Thyroid gland (tissue), 4 donors: ENCODE results near the gene DDB1. TPM values are rescaled to one million over a fixed set of nuclear protein-coding genes. Genes with fewer than 3 reads are reported as not detected.

Experiments
- DNase-seq, 2 donors: peaks; one replicate each; pipeline ENCODE4 v3.0.0-alpha.2; 2019
- H3K27ac ChIP-seq, 3 donors: fragments of 200-600 bp; sonication (generic); 1 replicate in 2 of 3; 2 replicates in 1 of 3; pipeline ENCODE4 v1.5.1; 2016 to 2019; ENCODE audit warnings: mild to moderate bottlenecking in 1 of 3, moderate library complexity in 1 of 3
- H3K27me3 ChIP-seq: fragments of 200-600 bp; sonication (generic); one replicate; pipeline ENCODE4 v1.5.1; 2019
- H3K36me3 ChIP-seq, 2 donors: fragments of 200-600 bp; sonication (generic); one replicate each; pipeline ENCODE4 v1.5.1; 2016 to 2019
- H3K4me1 ChIP-seq, 2 donors: fragments of 200-600 bp; sonication (generic); one replicate each; pipeline ENCODE4 v1.5.1; 2017 to 2019
- H3K4me3 ChIP-seq, 3 donors: fragments of 200-600 bp; sonication (generic); replicated peaks in 1 of 3; 1 replicate in 2 of 3; 2 replicates in 1 of 3; pipeline ENCODE4 v1.5.1; 2016; ENCODE audit warnings: mild to moderate bottlenecking in 1 of 3
- H3K9me3 ChIP-seq: fragments of 200-600 bp; sonication (generic); one replicate; pipeline ENCODE4 v1.5.1; 2017
- CTCF ChIP-seq, 6 experiments: fragments of 200-600 bp in 3 of 6; fragments of 450-650 bp in 3 of 6; sonication (generic) in 3 of 6; IDR thresholded peaks; one replicate each; pipeline ENCODE4 v1.5.1; 2016 to 2019; ENCODE audit warnings: antibody characterized with exemption in 6 of 6, mild to moderate bottlenecking in 2 of 6, inconsistent platforms in 1 of 6, moderate library complexity in 1 of 6
- POLR2A ChIP-seq, 2 donors: fragments of 450-650 bp; IDR thresholded peaks; one replicate each; pipeline ENCODE4 v1.6.1; 2017; ENCODE audit warnings: antibody characterized with exemption in 2 of 2, mild to moderate bottlenecking in 2 of 2, moderate library complexity in 1 of 2
- WGBS, 2 donors: methylation state at CpG; one replicate each; pipeline ENCODE4 v1.1.5; 2017; 5-methylcytosine and 5-hydroxymethylcytosine counted together
- intact Hi-C: fragments of 100-400 bp; cut with DNase I; formaldehyde crosslinking; loops from one replicate; pipeline ENCODE4 v1.15.1; 2023
- total RNA-seq, 4 donors: library from RNA; depleted of rRNA; stranded (reverse); fragments of >200 nt; gene quantifications; one replicate each; pipeline ENCODE4 v1.2.3, GENCODE V29; 2016

The DDB1 gene
- total RNA-seq, 4 donors from 2014 or later: 132 to 211 (median 182) TPM

DNA sequence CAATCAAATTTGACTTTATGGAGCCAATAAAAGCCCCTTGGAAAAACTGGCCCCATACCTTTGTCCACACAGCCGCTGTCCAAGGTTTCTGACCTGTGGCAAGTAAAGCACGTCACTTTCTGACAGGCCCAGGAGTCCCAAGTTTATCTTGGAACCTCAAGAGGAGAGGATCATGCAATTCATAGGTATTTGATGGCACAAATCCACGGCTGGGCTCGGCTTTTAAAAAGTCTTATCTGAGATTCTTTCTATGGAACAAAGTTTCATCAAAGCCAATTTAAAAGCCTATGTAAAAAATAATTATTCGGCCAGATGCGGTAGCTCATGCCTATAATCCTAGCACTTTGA lies 42.8 kb upstream of the DDB1 start:
- no peak for DNase-seq
- Histone ChIP-seq H3K27me3 (no peaks in the 10 kb centered on the region), H3K9me3 (no peaks in the 10 kb centered on the region), H3K4me1 (no peaks in the 10 kb centered on the region), H3K27ac (no peak overlapping the region), H3K36me3 (no peaks in the 10 kb centered on the region), H3K4me3 (no peak overlapping the region)
- no peak for TF ChIP-seq POLR2A (IDR thresholded peaks at IDR 0.05)
- no peak for TF ChIP-seq CTCF (IDR thresholded peaks at IDR 0.05)
- 92 to 98% methylated on average over 6 of the region's 6 CpGs for WGBS, 2 donors
- intact Hi-C loops: loop anchor here (10.0 kb wide), 1 partner anchor 121 kb away; no protein-coding TSS in a partner anchor

DNA sequence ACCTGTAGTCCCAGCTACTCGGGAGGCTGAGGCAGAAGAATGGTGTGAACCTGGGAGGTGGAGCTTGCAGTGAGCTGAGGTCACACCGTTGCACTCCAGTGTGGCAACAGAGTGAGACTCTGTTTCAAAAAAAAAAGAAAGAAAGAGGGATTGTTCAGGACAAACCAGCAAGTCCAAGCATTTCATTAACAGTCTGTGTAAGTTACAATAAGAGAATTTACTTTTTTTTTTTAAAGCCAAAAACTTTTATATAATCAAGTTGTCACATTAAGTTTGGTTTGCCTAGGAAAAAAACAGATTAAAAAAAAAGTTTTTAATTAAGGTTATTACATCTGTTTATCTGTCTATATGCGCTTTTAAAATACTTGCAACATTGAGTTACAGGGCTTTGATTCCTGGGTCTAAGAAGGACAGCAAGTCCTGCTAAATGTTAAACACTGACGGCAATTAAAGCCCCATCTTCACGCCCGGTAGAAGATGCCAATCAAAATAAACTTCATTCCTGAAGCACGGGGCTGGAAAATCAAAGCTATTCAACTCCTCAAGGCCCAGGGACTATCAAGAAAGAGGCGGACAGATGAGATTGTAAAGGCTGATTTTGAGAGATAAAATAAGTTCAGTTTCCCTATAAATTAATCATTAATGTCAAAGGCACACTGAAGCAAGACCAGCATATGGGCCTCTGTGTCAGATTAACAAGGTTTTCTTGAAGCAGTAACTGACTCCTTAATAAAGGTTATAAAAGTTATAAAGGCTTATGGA lies 39.9 kb upstream of the DDB1 start:
- Histone ChIP-seq H3K36me3 (peaks cover 18 to 22% of the 10 kb centered on the region in 2 donors), H3K4me3 (no peak overlapping the region), H3K27ac (no peak overlapping the region), H3K9me3 (no peaks in the 10 kb centered on the region), H3K27me3 (no peaks in the 10 kb centered on the region), H3K4me1 (no peaks in the 10 kb centered on the region)
- intact Hi-C loops: loop anchor here (10.0 kb wide), 1 partner anchor 118 kb away; no protein-coding TSS in a partner anchor
- TF ChIP-seq CTCF (IDR thresholded peaks at IDR 0.05): no peak
- TF ChIP-seq POLR2A (IDR thresholded peaks at IDR 0.05): no peak
- no peak for DNase-seq
- 85 to 87% methylated on average over 8 of the region's 8 CpGs for WGBS, 2 donors

DNA sequence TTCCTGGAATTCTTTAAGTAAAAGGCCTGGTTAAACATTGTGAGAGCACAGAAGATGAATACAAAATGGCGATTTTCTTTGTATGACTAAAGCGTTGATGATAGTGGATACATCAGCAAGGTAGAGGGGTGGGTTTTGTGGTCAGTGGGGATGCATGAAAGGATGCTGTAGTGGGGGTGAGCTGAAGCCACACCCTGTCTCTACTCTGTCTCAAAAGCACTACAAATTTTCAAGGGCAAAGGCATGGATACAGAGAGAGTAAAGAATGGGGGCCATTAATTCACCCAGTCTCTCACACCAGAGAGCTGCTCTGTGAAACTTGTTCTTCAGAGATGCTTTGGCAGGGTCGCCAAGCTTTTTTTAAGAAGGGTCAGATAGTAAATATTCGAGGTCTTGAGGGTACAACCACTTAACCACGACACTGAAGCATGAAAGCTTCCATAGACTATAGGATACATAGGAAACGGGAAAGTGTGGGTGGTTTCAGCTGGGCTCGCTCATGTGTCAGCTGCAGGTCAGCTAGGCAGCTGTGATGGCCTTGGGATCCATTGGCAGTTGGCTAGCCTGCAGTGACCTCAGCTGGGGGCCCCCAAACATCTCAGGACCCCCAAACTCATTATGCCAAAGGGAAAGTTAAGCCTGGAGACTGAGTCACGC lies 37.6 kb upstream of the DDB1 start:
- Histone ChIP-seq H3K27ac (no peak overlapping the region), H3K4me1 (no peaks in the 10 kb centered on the region), H3K4me3 (no peak overlapping the region), H3K36me3 (peaks cover 31 to 46% of the 10 kb centered on the region in 2 donors), H3K9me3 (no peaks in the 10 kb centered on the region), H3K27me3 (no peaks in the 10 kb centered on the region)
- no peak for TF ChIP-seq CTCF (IDR thresholded peaks at IDR 0.05)
- no peak for TF ChIP-seq POLR2A (IDR thresholded peaks at IDR 0.05)
- 85 to 90% methylated on average over 8 of the region's 8 CpGs for WGBS, 2 donors
- no peak for DNase-seq
- intact Hi-C loops: loop anchor here (10.0 kb wide), 1 partner anchor 116 kb away; no protein-coding TSS in a partner anchor

GRCh38 chr11:61369372-61370348 lies 36.8 kb upstream of the DDB1 start:
- no peaks in the 10 kb centered on the region for H3K4me1 ChIP-seq
- no peak overlapping the region for H3K27ac ChIP-seq
- peaks cover 35 to 49% of the 10 kb centered on the region in 2 donors for H3K36me3 ChIP-seq
- peak; percentile 20 for DNase-seq
- H3K27me3 ChIP-seq: no peaks in the 10 kb centered on the region
- no peak overlapping the region for H3K4me3 ChIP-seq
- 90 to 93% methylated on average over 9 of the region's 9 CpGs for WGBS, 2 donors
- intact Hi-C loops: loop anchor here (10.0 kb wide), 1 partner anchor 115 kb away; no protein-coding TSS in a partner anchor
- no peaks in the 10 kb centered on the region for H3K9me3 ChIP-seq
- TF ChIP-seq POLR2A (IDR thresholded peaks at IDR 0.05) (no peak), CTCF (IDR thresholded peaks at IDR 0.05) (no peak)
